Keratinocyte (primary cell): ENCODE results near the gene NDUFA12.

Source experiments
- EZH2 ChIP-seq: IDR thresholded peaks from one replicate; pipeline ENCODE4 v1.6.1; 2012; ENCODE audit warnings: inconsistent platforms, mild to moderate bottlenecking, low read length, moderate library complexity
- TF ChIP-seq, protein P1 (sequence below), 3 experiments: IDR thresholded peaks in 1 of 3; conservative IDR thresholded peaks in 1 of 3; optimal IDR thresholded peaks in 1 of 3; 2 replicates in 2 of 3; 3 replicates in 1 of 3; pipeline versions ENCODE3 to v1.5.1; 2011; ENCODE audit warnings: low read length in 3 of 3, mild to moderate bottlenecking in 3 of 3, moderate library complexity in 2 of 3, control low read depth in 1 of 3, inconsistent platforms in 1 of 3; ENCODE audit not compliant: insufficient read depth in 2 of 3; ENCODE audit errors: extremely low read depth in 1 of 3

DNA sequence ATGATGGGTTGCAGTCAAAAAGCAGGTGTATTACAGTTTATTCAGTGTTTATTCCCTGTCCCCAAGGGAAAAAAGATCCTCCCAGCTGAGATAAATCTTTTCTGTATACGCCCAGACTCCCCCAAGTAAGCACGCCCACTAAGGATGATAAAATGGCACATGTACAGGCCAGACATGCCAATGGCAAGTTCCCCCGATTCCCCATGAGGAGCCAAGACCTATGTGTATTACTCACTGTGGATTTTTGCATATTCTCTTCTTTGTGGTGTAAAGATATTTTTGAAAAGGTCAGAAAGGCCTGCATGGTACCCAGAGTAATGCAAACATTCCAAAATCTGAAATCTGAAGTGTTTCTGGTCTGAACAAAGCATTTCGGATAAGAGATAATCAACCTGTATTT, 47.7 kb upstream of the NDUFA12 start:
- TF ChIP-seq, protein P1, sequence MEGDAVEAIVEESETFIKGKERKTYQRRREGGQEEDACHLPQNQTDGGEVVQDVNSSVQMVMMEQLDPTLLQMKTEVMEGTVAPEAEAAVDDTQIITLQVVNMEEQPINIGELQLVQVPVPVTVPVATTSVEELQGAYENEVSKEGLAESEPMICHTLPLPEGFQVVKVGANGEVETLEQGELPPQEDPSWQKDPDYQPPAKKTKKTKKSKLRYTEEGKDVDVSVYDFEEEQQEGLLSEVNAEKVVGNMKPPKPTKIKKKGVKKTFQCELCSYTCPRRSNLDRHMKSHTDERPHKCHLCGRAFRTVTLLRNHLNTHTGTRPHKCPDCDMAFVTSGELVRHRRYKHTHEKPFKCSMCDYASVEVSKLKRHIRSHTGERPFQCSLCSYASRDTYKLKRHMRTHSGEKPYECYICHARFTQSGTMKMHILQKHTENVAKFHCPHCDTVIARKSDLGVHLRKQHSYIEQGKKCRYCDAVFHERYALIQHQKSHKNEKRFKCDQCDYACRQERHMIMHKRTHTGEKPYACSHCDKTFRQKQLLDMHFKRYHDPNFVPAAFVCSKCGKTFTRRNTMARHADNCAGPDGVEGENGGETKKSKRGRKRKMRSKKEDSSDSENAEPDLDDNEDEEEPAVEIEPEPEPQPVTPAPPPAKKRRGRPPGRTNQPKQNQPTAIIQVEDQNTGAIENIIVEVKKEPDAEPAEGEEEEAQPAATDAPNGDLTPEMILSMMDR (optimal IDR thresholded peaks at IDR 0.05 in 1 of 3, IDR thresholded peaks at IDR 0.05 in 1 of 3, conservative IDR thresholded peaks at IDR 0.05 in 1 of 3; ENCODE audit: extremely low read depth in 1 of 3, insufficient read depth in 2 of 3, low read length in 3 of 3): no peak
- TF ChIP-seq EZH2: no peak
